ENCODE measurements around the gene ATP11B. TPM values are rescaled to one million over a fixed set of nuclear protein-coding genes. Genes with fewer than 3 reads are reported as not detected.
A peak's percentile ranks its signal among the peaks of the same experiment; 100 is the strongest.

ATP11B gene
- total and polyA plus RNA-seq, 9 of the 15 experiments (the other 6 are each of a cell fraction or from before 2014, with no cell fraction given): 11.9 to 68.7 (median 41.8) TPM

GRCh38 chr3:182760576-182761164, 32.6 kb upstream of the ATP11B start (continued):
- TF ChIP-seq ZNF280A (IDR thresholded peaks at IDR 0.05; ENCODE audit: low read depth, partially characterized antibody): no peak
- no peak for TF ChIP-seq CHAMP1 (IDR thresholded peaks at IDR 0.05)
- no peak for TF ChIP-seq NFIX (CRISPR knock-in tag; IDR thresholded peaks at IDR 0.05; ENCODE audit: low read depth)
- TF ChIP-seq ZNF431 (CRISPR knock-in tag; IDR thresholded peaks at IDR 0.05): no peak
- no peak for TF ChIP-seq SMAD4 (CRISPR knock-in tag; conservative IDR thresholded peaks at IDR 0.05)
- peak; percentile 77; the same call in 1 of the 2 replicates for TF ChIP-seq MYNN (IDR thresholded peaks at IDR 0.05)
- TF ChIP-seq MYNN (CRISPR knock-in tag; IDR thresholded peaks at IDR 0.05): no peak
- 0 out of 4 replicates have a peak, but pooled peaks of 1 of the 2 experiments have one; percentile 23 for TF ChIP-seq KDM1A (IDR thresholded peaks at IDR 0.05)
- no peak for TF ChIP-seq TAF9B (IDR thresholded peaks at IDR 0.05; ENCODE audit: partially characterized antibody)
- TF ChIP-seq ZNF740 (CRISPR knock-in tag; IDR thresholded peaks at IDR 0.05): no peak
- no peak for TF ChIP-seq ZNF740 (tag; IDR thresholded peaks at IDR 0.05)
- TF ChIP-seq MIER1 (IDR thresholded peaks at IDR 0.05; ENCODE audit: low read depth): no peak
- peak; percentile 64 for TF ChIP-seq TCF3 (CRISPR knock-in tag; IDR thresholded peaks at IDR 0.05)
- TF ChIP-seq ZNF76 (CRISPR knock-in tag; IDR thresholded peaks at IDR 0.05; ENCODE audit: borderline replicate concordance): no peak
- no peak for TF ChIP-seq ZBTB9 (CRISPR knock-in tag; IDR thresholded peaks at IDR 0.05)
- TF ChIP-seq SMC3 (conservative IDR thresholded peaks at IDR 0.05; ENCODE audit: insufficient read depth, low read depth, low read length): no peak
- no peak for TF ChIP-seq FOS (IDR thresholded peaks at IDR 0.05; ENCODE audit: extremely low read depth, insufficient read length)
- TF ChIP-seq ZBED1 (IDR thresholded peaks at IDR 0.05): no peak
- peak; percentile 77 for TF ChIP-seq SOX6 (IDR thresholded peaks at IDR 0.05)
- TF ChIP-seq TCF7L2 (IDR thresholded peaks at IDR 0.05; ENCODE audit: low read depth, low read length): no peak
- no peak for TF ChIP-seq KDM4B (IDR thresholded peaks at IDR 0.05; ENCODE audit: borderline replicate concordance in 2 of 2, low read depth in 1 of 2)
- no peak for TF ChIP-seq STAG1 (CRISPR knock-in tag; IDR thresholded peaks at IDR 0.05; ENCODE audit: borderline replicate concordance)
- TF ChIP-seq HMG20B (CRISPR knock-in tag; IDR thresholded peaks at IDR 0.05): no peak
- no peak for TF ChIP-seq ZNF764 (CRISPR knock-in tag; IDR thresholded peaks at IDR 0.05; ENCODE audit: low read depth)
- TF ChIP-seq ZNF197 (CRISPR knock-in tag; IDR thresholded peaks at IDR 0.05; ENCODE audit: low read depth): no peak
